Adrenal gland (tissue), 12 donors: Measurements from ENCODE around the gene SPEM2. TPM values are rescaled to one million over a fixed set of nuclear protein-coding genes. Genes with fewer than 3 reads are reported as not detected.

Experiments used
- DNase-seq, 7 donors: peaks; one replicate each; pipeline ENCODE4 v3.0.0-alpha.2; 2019 to 2020
- H3K27ac ChIP-seq, 5 donors: fragments of 200-600 bp; sonication (generic) in 4 of 5; 1 replicate in 3 of 5; 2 replicates in 2 of 5; pipeline versions ENCODE4 v1.5.1 to v1.8.0; 2016 to 2020; ENCODE audit warnings: mild to moderate bottlenecking in 1 of 5
- H3K27me3 ChIP-seq: fragments of 200-600 bp; 2 replicates; pipeline ENCODE4 v1.8.0; 2021
- H3K36me3 ChIP-seq, 2 donors: fragments of 200-600 bp; replicated peaks in 1 of 2; 1 replicate in 1 of 2; 2 replicates in 1 of 2; pipeline versions ENCODE4 v1.5.1 to v1.8.0; 2018 to 2022
- H3K4me1 ChIP-seq, 2 donors: fragments of 200-600 bp; replicated peaks in 1 of 2; 1 replicate in 1 of 2; 2 replicates in 1 of 2; pipeline versions ENCODE4 v1.5.1 to v1.8.0; 2018 to 2021
- H3K4me3 ChIP-seq, 4 donors: fragments of 200-600 bp; sonication (generic) in 3 of 4; one replicate each; pipeline ENCODE4 v1.5.1; 2016 to 2018
- H3K9me3 ChIP-seq, 3 donors: fragments of 200-600 bp; sonication (generic) in 1 of 3; replicated peaks in 1 of 3; 1 replicate in 2 of 3; 2 replicates in 1 of 3; pipeline versions ENCODE4 v1.5.1 to v1.8.0; 2016 to 2021
- POLR2A ChIP-seq, 2 donors: fragments of 450-650 bp; IDR thresholded peaks; one replicate each; pipeline ENCODE4 v1.6.1; 2017; ENCODE audit warnings: antibody characterized with exemption in 2 of 2, mild to moderate bottlenecking in 2 of 2, moderate library complexity in 1 of 2
- WGBS, 4 donors: extraction: QIAGEN DNeasy Blood & Tissue Kit in 2 of 4; methylation state at CpG; one replicate each; pipeline versions ENCODE4 v1.1.5 to v1.1.7; 2013 to 2017; 5-methylcytosine and 5-hydroxymethylcytosine counted together
- intact Hi-C, 2 donors: fragments of 100-400 bp; cut with DNase I; formaldehyde crosslinking; loops; one replicate each; pipeline versions ENCODE4 v1.14.1 to v1.15.0; 2022 to 2023
- polyA plus RNA-seq, 3 donors: library from polyadenylated mRNA; stranded (reverse); fragments of 200-250 nt in 2 of 3; fragments of 350-450 nt in 1 of 3; fragmentation: Illumina TruSeq in 1 of 3; extraction: RNeasy Lipid Tissue Mini Kit (QIAGEN cat#74804) in 1 of 3; gene quantifications; one replicate each; pipeline ENCODE4 v1.2.3, GENCODE V29; 2013 to 2014
- total RNA-seq, 9 donors: library from RNA; depleted of rRNA in 4 of 9; stranded (reverse); fragments of >200 nt in 4 of 9; fragments of 120-200 nt in 1 of 9; fragmentation: NEBNext Ultra II Directional in 1 of 9; extraction: Animal tissue kit (Norgen Biotek cat#: 25700) in 1 of 9; gene quantifications; one replicate each; pipeline versions ENCODE4 v1.1.0 to v1.2.4, GENCODE V29; 2013 to 2023
- TF ChIP-seq, protein P1 (sequence below), 6 experiments: fragments of 450-650 bp in 4 of 6; fragments of 200-600 bp in 2 of 6; sonication (generic) in 1 of 6; IDR thresholded peaks; 1 replicate in 5 of 6; 2 replicates in 1 of 6; pipeline versions ENCODE4 v1.5.1 to v1.8.0; 2016 to 2021; ENCODE audit warnings: antibody characterized with exemption in 6 of 6, mild to moderate bottlenecking in 2 of 6, moderate library complexity in 1 of 6
- donor health status: healthy with polysubstance abuse.
- donor health status: Bipolar disorder and iron deficiency.
- donor health status: DM: yes; HTN: yes; CAD: no.
- donor health status: DM: no; HTN: no; CAD: no.
- donor health status: DM: no; HTN: no; CAD: no.
- donor health status: DM: yes; HTN: yes; CAD: no.

Gene SPEM2
- total and polyA plus RNA-seq, 12 donors: not detected

DNA sequence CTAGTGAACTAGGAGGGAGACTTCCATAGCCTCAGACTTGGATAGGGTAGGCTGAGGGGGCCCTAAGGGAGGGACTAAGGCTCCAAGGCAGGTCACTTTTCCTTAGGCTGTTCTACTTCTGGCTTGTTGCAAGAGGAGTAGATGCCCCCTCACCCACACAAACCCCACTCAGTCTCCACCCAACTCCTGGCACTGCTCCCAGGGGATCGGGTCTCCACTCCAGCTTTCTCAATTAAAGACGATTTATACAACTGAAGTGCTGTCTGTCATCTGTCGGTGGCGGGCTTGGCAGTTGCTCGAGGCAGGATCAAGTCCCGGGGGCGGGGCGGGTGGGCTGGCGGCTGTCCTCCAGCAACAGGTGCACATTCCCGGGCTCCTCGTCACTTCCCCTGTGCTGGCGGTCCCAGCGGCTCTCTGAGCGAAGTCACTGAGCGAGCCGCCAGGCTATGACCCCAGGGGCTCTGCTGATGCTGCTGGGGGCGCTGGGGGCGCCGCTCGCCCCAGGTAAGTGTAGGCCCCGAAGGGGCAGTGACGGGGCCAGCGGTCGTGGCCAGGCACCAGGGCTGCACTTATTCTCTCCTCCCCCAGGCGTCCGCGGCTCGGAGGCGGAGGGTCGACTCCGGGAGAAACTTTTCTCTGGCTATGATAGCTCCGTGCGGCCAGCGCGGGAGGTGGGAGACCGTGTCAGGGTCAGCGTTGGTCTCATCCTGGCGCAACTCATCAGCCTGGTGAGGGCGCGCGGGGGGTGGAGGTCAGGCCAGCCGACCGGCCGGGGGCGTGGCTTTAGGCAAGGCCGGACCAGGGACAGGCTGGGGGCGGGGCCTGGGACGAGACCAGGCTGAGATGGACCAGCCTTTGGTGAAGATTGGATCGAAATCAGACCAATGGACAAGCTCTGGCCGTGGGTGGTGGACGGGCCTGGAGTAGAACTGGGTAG lies 19.5 kb downstream of the SPEM2 start, which contains the start of gene CHRNB1:
Gene CHRNB1, plus strand, starts transcription at position 380 of the 937 bp plus-strand sequence. Its CDS starts 67 bp downstream, at position 447.
- WGBS, 4 donors: 0 to 5% (median 2%) methylated on average over 7 to 51 of the region's 51 CpGs
- Histone ChIP-seq H3K4me1 (peaks cover 26 to 34% of the 10 kb centered on the region in 2 donors), H3K9me3 (no peaks in the 10 kb centered on the region), H3K4me3 (peak within 1 kb of the TSS in 2 of 4 donors; percentile 35 to 46), H3K27ac (peak within 1 kb of the TSS; percentile 59 to 91 (median 86)), H3K36me3 (no peaks in the 10 kb centered on the region), H3K27me3 (no peaks in the 10 kb centered on the region)
- peak; percentile 92 to 98 (median 95) for DNase-seq
- intact Hi-C loops: no loop called here
- TF ChIP-seq POLR2A (IDR thresholded peaks at IDR 0.05): peak; percentile 33 to 66
- TF ChIP-seq, protein P1, sequence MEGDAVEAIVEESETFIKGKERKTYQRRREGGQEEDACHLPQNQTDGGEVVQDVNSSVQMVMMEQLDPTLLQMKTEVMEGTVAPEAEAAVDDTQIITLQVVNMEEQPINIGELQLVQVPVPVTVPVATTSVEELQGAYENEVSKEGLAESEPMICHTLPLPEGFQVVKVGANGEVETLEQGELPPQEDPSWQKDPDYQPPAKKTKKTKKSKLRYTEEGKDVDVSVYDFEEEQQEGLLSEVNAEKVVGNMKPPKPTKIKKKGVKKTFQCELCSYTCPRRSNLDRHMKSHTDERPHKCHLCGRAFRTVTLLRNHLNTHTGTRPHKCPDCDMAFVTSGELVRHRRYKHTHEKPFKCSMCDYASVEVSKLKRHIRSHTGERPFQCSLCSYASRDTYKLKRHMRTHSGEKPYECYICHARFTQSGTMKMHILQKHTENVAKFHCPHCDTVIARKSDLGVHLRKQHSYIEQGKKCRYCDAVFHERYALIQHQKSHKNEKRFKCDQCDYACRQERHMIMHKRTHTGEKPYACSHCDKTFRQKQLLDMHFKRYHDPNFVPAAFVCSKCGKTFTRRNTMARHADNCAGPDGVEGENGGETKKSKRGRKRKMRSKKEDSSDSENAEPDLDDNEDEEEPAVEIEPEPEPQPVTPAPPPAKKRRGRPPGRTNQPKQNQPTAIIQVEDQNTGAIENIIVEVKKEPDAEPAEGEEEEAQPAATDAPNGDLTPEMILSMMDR (IDR thresholded peaks at IDR 0.05): peak in 3 of 6 experiments; percentile 22 to 40 (median 33)

DNA sequence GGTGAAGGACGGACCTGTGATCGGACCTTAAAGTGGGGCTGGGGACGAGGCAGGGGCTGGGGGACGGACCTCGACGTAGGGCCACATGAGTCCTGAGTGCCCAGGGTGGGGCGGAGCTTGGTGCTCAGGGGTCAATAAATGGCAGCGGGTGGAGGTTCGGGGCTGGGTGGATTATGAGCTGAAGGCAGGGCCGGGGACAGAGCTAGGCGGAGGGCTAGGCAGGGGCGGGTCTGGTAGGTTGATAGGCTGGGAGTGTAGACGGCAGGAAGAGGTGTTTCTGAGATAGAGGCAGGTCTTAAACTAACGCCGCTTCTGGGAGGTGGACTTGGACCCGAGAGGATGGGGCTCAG lies 20.2 kb downstream of the SPEM2 start:
- TF ChIP-seq, protein P1 (IDR thresholded peaks at IDR 0.05): no peak
- TF ChIP-seq POLR2A (IDR thresholded peaks at IDR 0.05): no peak
- DNase-seq: no peak
- Histone ChIP-seq H3K9me3 (no peaks in the 10 kb centered on the region), H3K36me3 (no peaks in the 10 kb centered on the region), H3K27me3 (no peaks in the 10 kb centered on the region), H3K4me1 (peaks cover 23 to 28% of the 10 kb centered on the region in 2 donors), H3K27ac (peak overlapping the region; percentile 59 to 91 (median 86)), H3K4me3 (peak overlapping the region in 2 of 4 donors; percentile 35 to 46)
- intact Hi-C loops: no loop called here
- WGBS, 4 donors: 4 to 14% (median 9%) methylated on average over 15 to 16 of the region's 16 CpGs

DNA sequence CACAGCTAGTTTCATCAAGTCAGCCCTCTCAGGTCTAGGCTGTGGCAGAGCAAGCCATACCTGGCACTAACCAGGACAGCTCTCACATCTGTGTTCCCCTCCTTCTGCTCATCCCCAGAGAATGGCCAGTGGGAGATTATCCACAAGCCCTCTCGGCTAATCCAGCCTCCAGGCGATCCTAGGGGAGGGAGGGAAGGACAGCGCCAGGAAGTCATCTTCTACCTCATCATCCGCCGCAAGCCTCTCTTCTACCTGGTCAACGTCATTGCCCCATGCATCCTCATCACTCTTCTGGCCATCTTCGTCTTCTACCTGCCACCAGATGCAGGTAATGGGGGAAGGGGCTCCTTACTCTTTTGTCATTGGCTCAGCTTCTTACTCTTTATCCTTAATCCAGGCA lies 23.0 kb downstream of the SPEM2 start:
- 88 to 95% (median 93%) methylated on average over 7 of the region's 7 CpGs for WGBS, 4 donors
- no peak overlapping the region for H3K27ac ChIP-seq
- no peak overlapping the region for H3K4me3 ChIP-seq
- H3K9me3 ChIP-seq: no peaks in the 10 kb centered on the region
- intact Hi-C loops: no loop called here
- peaks cover 17 to 21% of the 10 kb centered on the region in 2 donors for H3K4me1 ChIP-seq
- no peak for DNase-seq
- H3K36me3 ChIP-seq: no peaks in the 10 kb centered on the region
- no peak for TF ChIP-seq POLR2A (IDR thresholded peaks at IDR 0.05)
- TF ChIP-seq, protein P1 (IDR thresholded peaks at IDR 0.05): no peak
- H3K27me3 ChIP-seq: no peaks in the 10 kb centered on the region

- DNase-seq: no peak
- Histone ChIP-seq H3K9me3 (no peaks in the 10 kb centered on the region), H3K27ac (peak overlapping the region in 2 of 5 donors; percentile 49 to 61), H3K27me3 (no peaks in the 10 kb centered on the region), H3K4me1 (no peaks in the 10 kb centered on the region), H3K4me3 (no peak overlapping the region), H3K36me3 (peaks cover 0 to 29% of the 10 kb centered on the region in 2 donors)
- WGBS, 4 donors: 63 to 76% (median 72%) methylated on average over 3 of the region's 3 CpGs
- intact Hi-C loops: no loop called here
- TF ChIP-seq, protein P1 (IDR thresholded peaks at IDR 0.05): no peak
- TF ChIP-seq POLR2A (IDR thresholded peaks at IDR 0.05): no peak
Measured at GRCh38 chr17:7459961-7460545, 34.6 kb downstream of the SPEM2 start.
